ENCODE data around the gene PTPRO.

The PTPRO gene

GRCh38 chr12:15580431-15580830 is 258.1 kb downstream of the PTPRO start:
- no peak for DNase-seq (ENCODE audit: low spot score)
- TF ChIP-seq CTCF (IDR thresholded peaks at IDR 0.05; ENCODE audit: extremely low read depth, missing control alignments): no peak

GRCh38 chr12:15581006-15581405 is 258.7 kb downstream of the PTPRO start:
- no peak for DNase-seq (ENCODE audit: low spot score)
- no peak for TF ChIP-seq CTCF (IDR thresholded peaks at IDR 0.05; ENCODE audit: extremely low read depth, missing control alignments)

GRCh38 chr12:15583804-15584203 is 261.5 kb downstream of the PTPRO start:
- no peak for TF ChIP-seq CTCF (IDR thresholded peaks at IDR 0.05; ENCODE audit: extremely low read depth, missing control alignments)
- no peak for DNase-seq (ENCODE audit: low spot score)

- peak; percentile 54 for TF ChIP-seq CTCF (IDR thresholded peaks at IDR 0.05; ENCODE audit: extremely low read depth, missing control alignments)
Observed at GRCh38 chr12:15584366-15585041, 262.2 kb downstream of the PTPRO start.

GRCh38 chr12:15589328-15590032 is 267.2 kb downstream of the PTPRO start:
- no peak for TF ChIP-seq CTCF (IDR thresholded peaks at IDR 0.05; ENCODE audit: extremely low read depth, missing control alignments)
- no peak for DNase-seq (ENCODE audit: low spot score)

More at GRCh38 chr12:15584366-15585041, 262.2 kb downstream of the PTPRO start:
- peak; percentile 31 for DNase-seq (ENCODE audit: low spot score)

- DNase-seq (ENCODE audit: low spot score): peak; percentile 71
- peak; percentile 55 for TF ChIP-seq CTCF (IDR thresholded peaks at IDR 0.05; ENCODE audit: extremely low read depth, missing control alignments)
Observed at GRCh38 chr12:15590180-15590826, 268.0 kb downstream of the PTPRO start.

GRCh38 chr12:15591811-15592210 is 269.5 kb downstream of the PTPRO start:
- no peak for DNase-seq (ENCODE audit: low spot score)

More at GRCh38 chr12:15591811-15592210, 269.5 kb downstream of the PTPRO start:
- no peak for TF ChIP-seq CTCF (IDR thresholded peaks at IDR 0.05; ENCODE audit: extremely low read depth, missing control alignments)

Data from GM20000 (cell line).